Adipocyte (in vitro differentiated cells): ENCODE results near the gene NRDC.

Source experiments
- DNase-seq: peaks from one replicate; pipeline ENCODE4 v3.0.0-alpha.2; 2015; ENCODE audit warnings: low read depth
- H3K27me3 ChIP-seq: replicated peaks from 2 replicates; pipeline ENCODE4 v1.7.0; 2013; ENCODE audit warnings: mild to moderate bottlenecking, low read length, moderate library complexity; ENCODE audit not compliant: control insufficient read depth, insufficient read depth
- H3K36me3 ChIP-seq: 2 replicates; pipeline ENCODE4 v1.7.0; 2013; ENCODE audit warnings: low read length, mild to moderate bottlenecking, moderate library complexity; ENCODE audit not compliant: control insufficient read depth, insufficient read depth, severe bottlenecking
- H3K4me1 ChIP-seq: 2 replicates; pipeline ENCODE4 v1.7.0; 2013; ENCODE audit warnings: mild to moderate bottlenecking, low read length, moderate library complexity; ENCODE audit not compliant: control insufficient read depth, insufficient read depth
- H3K4me3 ChIP-seq: 2 replicates; pipeline ENCODE4 v1.7.0; 2013; ENCODE audit warnings: mild to moderate bottlenecking, low read length, moderate library complexity
- H3K9ac ChIP-seq: 2 replicates; pipeline ENCODE4 v1.7.0; 2013; ENCODE audit warnings: mild to moderate bottlenecking, low read length, moderate library complexity
- H3K9me3 ChIP-seq: 2 replicates; pipeline ENCODE4 v1.7.0; 2013; ENCODE audit warnings: mild to moderate bottlenecking, low read length, moderate library complexity; ENCODE audit not compliant: control insufficient read depth

NRDC gene

DNA sequence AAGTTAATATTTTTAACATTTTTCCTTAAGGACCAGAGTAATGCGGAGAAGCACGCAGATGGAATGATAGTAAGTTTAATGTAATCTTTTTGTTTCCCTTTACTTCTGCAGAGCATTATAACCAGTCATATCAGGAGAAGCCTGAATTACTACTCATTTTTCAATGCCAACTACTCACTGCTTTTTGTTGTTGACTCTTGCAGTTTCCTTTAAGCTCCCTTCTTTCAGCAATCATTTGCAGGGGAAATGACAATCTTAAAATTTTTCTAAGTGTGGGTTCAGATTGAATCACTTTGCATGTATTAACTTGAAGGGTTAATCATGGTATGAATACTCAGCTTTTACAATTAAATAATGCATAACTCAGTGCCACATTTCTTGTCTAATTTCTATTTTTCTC lies 122.2 kb downstream of the NRDC start:
- H3K36me3 ChIP-seq, result peaks cover 20% of the 10 kb centered on the region
- H3K4me1 ChIP-seq, result peaks cover 4% of the 10 kb centered on the region
- H3K27me3 ChIP-seq, result no peaks in the 10 kb centered on the region
- no peak overlapping the region for H3K4me3 ChIP-seq
- DNase-seq, result no peak
- H3K9me3 ChIP-seq, result no peaks in the 10 kb centered on the region
- H3K9ac ChIP-seq, result no peak overlapping the region

- Histone ChIP-seq H3K27me3 (no peaks in the 10 kb centered on the region), H3K36me3 (peaks cover 20% of the 10 kb centered on the region), H3K9me3 (no peaks in the 10 kb centered on the region), H3K4me3 (no peak overlapping the region), H3K9ac (no peak overlapping the region), H3K4me1 (peaks cover 13% of the 10 kb centered on the region)
- DNase-seq, result no peak
These were observed 123.1 kb downstream of the NRDC start for GRCh38 chr1:51755437-51755836.

DNA sequence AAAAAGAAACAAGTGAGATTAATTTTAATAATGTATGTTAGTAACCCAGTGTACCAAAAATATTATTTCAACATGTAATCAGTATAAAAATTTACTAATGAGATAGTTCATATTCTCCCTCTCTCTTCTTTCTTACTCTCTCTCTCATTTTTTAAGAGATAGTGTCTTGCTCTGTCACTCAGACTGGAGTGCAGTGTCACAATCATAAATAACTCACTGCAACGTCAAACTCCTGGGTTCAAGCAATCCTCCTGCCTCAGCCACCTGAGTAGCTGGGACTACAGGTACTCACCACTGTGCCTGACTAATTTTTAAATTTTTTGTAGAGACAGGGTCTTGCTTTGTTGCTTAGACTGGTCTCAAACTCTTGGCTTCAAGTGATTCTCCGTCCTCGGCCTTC lies 123.9 kb downstream of the NRDC start:
- no peaks in the 10 kb centered on the region for H3K27me3 ChIP-seq

DNA sequence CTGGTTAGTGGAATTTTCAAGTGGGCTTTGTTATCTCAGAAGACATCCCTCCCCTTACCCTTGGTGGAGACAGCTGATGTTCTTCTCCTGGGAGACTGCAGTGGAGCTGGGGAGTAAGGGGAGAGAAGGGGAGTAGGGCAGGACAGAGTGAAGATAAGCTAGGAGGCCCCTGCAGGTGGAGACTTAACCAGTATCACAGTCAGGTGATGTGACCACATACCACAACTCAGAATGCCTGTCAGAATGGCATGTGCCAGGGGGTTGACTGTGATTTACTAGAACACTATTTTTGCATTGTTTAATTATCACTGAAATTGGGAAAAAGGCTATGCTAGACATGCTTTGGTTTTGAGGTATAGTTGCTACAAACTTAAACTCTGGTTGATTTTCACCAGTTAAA lies 124.6 kb downstream of the NRDC start:
- peaks cover 18% of the 10 kb centered on the region for H3K4me1 ChIP-seq
- H3K9ac ChIP-seq, result no peak overlapping the region
- no peaks in the 10 kb centered on the region for H3K9me3 ChIP-seq
- H3K27me3 ChIP-seq, result no peaks in the 10 kb centered on the region
- no peak for DNase-seq
- H3K36me3 ChIP-seq, result peaks cover 27% of the 10 kb centered on the region
- no peak overlapping the region for H3K4me3 ChIP-seq

More for the DNA sequence above, 123.9 kb downstream of the NRDC start:
- DNase-seq, result no peak
- Histone ChIP-seq H3K9me3 (no peaks in the 10 kb centered on the region), H3K4me1 (peaks cover 18% of the 10 kb centered on the region), H3K36me3 (peaks cover 20% of the 10 kb centered on the region), H3K4me3 (no peak overlapping the region), H3K9ac (no peak overlapping the region)

GRCh38 chr1:51752073-51752948 lies 126.2 kb downstream of the NRDC start:
- no peak overlapping the region for H3K9ac ChIP-seq
- no peaks in the 10 kb centered on the region for H3K9me3 ChIP-seq
- DNase-seq, result no peak
- H3K4me3 ChIP-seq, result no peak overlapping the region
- H3K36me3 ChIP-seq, result peaks cover 29% of the 10 kb centered on the region
- H3K27me3 ChIP-seq, result no peaks in the 10 kb centered on the region
- H3K4me1 ChIP-seq, result peaks cover 18% of the 10 kb centered on the region

GRCh38 chr1:51750729-51751128 lies 127.8 kb downstream of the NRDC start:
- Histone ChIP-seq H3K9ac (no peak overlapping the region), H3K4me3 (no peak overlapping the region), H3K9me3 (no peaks in the 10 kb centered on the region), H3K36me3 (peaks cover 28% of the 10 kb centered on the region), H3K27me3 (no peaks in the 10 kb centered on the region), H3K4me1 (peaks cover 18% of the 10 kb centered on the region)
- peak; percentile 20 for DNase-seq

DNA sequence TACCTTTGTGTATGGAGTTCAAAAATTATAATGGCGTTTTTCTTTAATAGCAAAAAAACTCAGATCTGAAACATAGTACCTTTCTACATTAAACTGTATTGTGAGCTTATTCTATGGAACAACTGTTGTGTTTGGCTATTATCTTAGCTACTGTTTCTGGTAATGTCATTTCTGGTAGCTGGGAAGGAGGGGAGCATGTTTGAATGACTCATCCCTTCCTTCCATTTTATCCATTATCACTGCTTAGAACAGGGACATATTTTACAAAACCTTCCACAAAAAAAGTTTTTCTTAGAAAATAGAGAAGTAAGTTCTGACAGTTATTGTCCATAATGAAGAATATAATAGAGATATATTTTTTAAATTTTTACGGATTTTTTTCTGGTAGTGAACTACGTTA lies 128.3 kb downstream of the NRDC start:
- H3K9ac ChIP-seq, result no peak overlapping the region
- H3K9me3 ChIP-seq, result no peaks in the 10 kb centered on the region
- H3K4me3 ChIP-seq, result no peak overlapping the region
- H3K4me1 ChIP-seq, result peaks cover 18% of the 10 kb centered on the region
- DNase-seq, result no peak
- peaks cover 23% of the 10 kb centered on the region for H3K36me3 ChIP-seq
- H3K27me3 ChIP-seq, result no peaks in the 10 kb centered on the region

DNA sequence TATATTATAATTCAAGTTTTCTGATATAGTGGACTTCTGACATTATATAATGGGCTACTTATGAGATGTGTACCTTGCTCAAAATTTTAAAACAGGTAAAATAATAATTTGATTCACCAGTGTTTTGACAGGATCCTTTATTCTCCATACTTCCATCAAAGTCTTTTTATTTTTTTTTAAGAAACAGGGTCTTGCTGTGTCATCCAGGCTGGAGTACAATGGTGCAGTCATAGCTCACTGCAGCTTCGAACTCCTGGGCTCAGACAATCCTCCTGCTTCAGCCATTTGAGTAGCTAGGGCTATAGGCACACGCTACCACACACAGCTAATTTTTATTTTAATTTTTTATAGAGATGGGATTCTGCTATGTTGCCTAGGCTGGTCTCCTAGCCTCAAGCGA lies 129.4 kb downstream of the NRDC start:
- Histone ChIP-seq H3K4me3 (no peak overlapping the region), H3K4me1 (peaks cover 18% of the 10 kb centered on the region), H3K9me3 (no peaks in the 10 kb centered on the region), H3K9ac (no peak overlapping the region), H3K36me3 (peaks cover 17% of the 10 kb centered on the region), H3K27me3 (no peaks in the 10 kb centered on the region)
- DNase-seq, result no peak

DNA sequence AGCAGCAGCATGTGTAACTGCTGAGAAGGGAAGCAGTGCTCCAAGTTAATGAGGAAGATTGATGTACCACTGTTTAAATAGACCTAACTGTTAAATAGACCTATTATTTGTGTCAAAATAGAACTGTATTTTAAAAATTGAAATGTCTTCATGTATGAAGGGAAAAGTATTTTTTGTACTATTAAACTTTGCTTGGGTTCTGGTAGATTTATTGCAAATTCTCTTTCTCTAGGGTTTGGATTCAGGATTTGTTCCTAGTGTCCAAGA lies 133.3 kb downstream of the NRDC start:
- no peak overlapping the region for H3K4me3 ChIP-seq
- H3K9me3 ChIP-seq, result no peaks in the 10 kb centered on the region
- DNase-seq, result no peak
- H3K4me1 ChIP-seq, result peaks cover 4% of the 10 kb centered on the region
- H3K9ac ChIP-seq, result no peak overlapping the region
- peaks cover 9% of the 10 kb centered on the region for H3K36me3 ChIP-seq
- no peaks in the 10 kb centered on the region for H3K27me3 ChIP-seq

DNA sequence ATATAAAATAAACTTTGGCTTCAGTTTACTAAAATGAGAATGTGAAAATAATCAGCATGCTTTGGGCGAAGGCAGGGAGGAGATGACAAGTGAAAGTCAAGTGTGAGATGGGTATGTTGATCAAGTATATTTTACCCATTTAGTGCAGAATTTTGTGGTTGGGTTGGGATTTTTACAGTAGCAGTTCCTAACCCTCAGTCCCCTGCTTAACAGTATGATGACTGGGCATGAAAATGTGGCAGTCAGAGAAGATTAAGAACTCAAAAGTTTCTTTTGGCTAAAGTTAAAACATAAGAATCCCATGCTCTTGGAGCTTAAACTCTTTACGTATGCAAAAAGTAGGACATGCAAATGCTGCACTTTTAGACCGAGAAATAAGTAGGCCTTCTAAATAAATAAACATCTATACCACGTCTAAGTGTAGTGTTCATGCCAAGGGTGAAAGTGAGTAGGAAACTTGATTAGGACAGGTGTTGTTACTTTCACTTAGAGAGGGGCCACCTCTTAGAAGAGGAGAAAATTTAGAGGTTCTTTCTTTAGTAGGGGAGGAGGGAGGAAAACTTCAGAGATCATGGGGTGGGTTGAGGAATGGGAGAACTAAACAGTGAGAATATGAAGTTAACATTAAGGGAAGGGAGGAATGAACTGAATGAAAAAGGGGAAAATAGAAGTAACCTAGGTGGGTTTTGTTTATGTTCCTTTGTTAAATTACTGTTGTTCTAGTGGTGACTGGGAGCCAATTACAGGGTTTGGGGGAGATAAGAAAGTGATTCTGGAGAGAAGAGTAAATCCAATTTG lies 133.8 kb downstream of the NRDC start:
- H3K9me3 ChIP-seq, result no peaks in the 10 kb centered on the region
- no peaks in the 10 kb centered on the region for H3K27me3 ChIP-seq
- no peaks in the 10 kb centered on the region for H3K4me1 ChIP-seq
- H3K4me3 ChIP-seq, result no peak overlapping the region
- DNase-seq, result no peak
- H3K9ac ChIP-seq, result no peak overlapping the region
- peaks cover 9% of the 10 kb centered on the region for H3K36me3 ChIP-seq

- no peak overlapping the region for H3K9ac ChIP-seq
- H3K4me1 ChIP-seq, result peaks cover 17% of the 10 kb centered on the region
- no peak for DNase-seq
- H3K4me3 ChIP-seq, result no peak overlapping the region
- H3K9me3 ChIP-seq, result no peaks in the 10 kb centered on the region
- H3K36me3 ChIP-seq, result no peaks in the 10 kb centered on the region
- H3K27me3 ChIP-seq, result no peaks in the 10 kb centered on the region
These were observed 137.3 kb downstream of the NRDC start for GRCh38 chr1:51741121-51741681.
